K562 (cell line): Measurements from ENCODE around the gene GPR78. TPM values are rescaled to one million over a fixed set of nuclear protein-coding genes. Genes with fewer than 3 reads are reported as not detected.

Experiments used
- ATAC-seq: fragments of 200-7000 bp; cut with Tn5 transposase; 3 replicates; pipeline ENCODE4 v1.9.1; 2020; ENCODE audit warnings: moderate library complexity
- BruUV-seq: library from RNA; stranded (reverse); fragments of 400-500 nt; replicated peaks from 2 replicates; lab custom pipeline; 2021; lab: Mats Ljungman, UMichigan
- CTCF ChIA-PET: fragments of 300-600 bp; formaldehyde crosslinking; extraction: SDS; loops from one replicate; lab custom pipeline; 2021; ENCODE audit warnings: low intra/inter-chr PET ratio; lab: Yijun Ruan, JAX
- POLR2A ChIA-PET: fragments of 300-600, 350-650 bp; sonication (Branson Sonifier 250); formaldehyde crosslinking; extraction: SDS; loops from one replicate; lab custom pipeline; 2021; ENCODE audit warnings: antibody characterized with exemption, inconsistent platforms; lab: Yijun Ruan, JAX
- DNase-seq, 4 experiments: peaks; one replicate each; pipeline versions ENCODE4 v3.0.0 to v3.0.0-alpha.2; 2011 to 2018; ENCODE audit warnings: low spot score in 3 of 4, mixed read lengths in 3 of 4; ENCODE audit errors: extremely low read depth in 1 of 4
- FAIRE-seq: peaks from 2 replicates; lab custom pipeline; 2011; peaks lifted over from hg19 to GRCh38; lab: Jason Lieb, UNC
- H2AFZ ChIP-seq: 2 replicates; pipeline ENCODE4 v1.6.0; 2011; ENCODE audit warnings: low read depth, low read length, control low read depth, inconsistent platforms
- H3K27ac ChIP-seq: fragments of 200-600 bp; 3 replicates; pipeline ENCODE4 v1.8.0; 2011; ENCODE audit warnings: low read depth, mild to moderate bottlenecking, control low read depth, inconsistent platforms, low read length, moderate library complexity, mixed read lengths; ENCODE audit errors: extremely low read depth
- H3K27me3 ChIP-seq, 2 experiments: fragments of 300-600 bp in 1 of 2; 2 replicates in 1 of 2; 3 replicates in 1 of 2; pipeline versions ENCODE4 v1.6.0 to v1.8.0; 2011; ENCODE audit warnings: inconsistent platforms in 2 of 2, low read length in 2 of 2, mild to moderate bottlenecking in 1 of 2, mixed read lengths in 1 of 2, moderate library complexity in 1 of 2; ENCODE audit not compliant: control insufficient read depth in 2 of 2, insufficient read depth in 2 of 2
- H3K36me3 ChIP-seq: fragments of 300-600 bp; 3 replicates; pipeline ENCODE4 v1.8.0; 2011; ENCODE audit warnings: mild to moderate bottlenecking, low read length, inconsistent platforms; ENCODE audit not compliant: control insufficient read depth, insufficient read depth
- H3K4me1 ChIP-seq, 2 experiments: fragments of 200-600 bp in 1 of 2; replicated peaks in 1 of 2; 2 replicates in 1 of 2; 3 replicates in 1 of 2; pipeline versions ENCODE4 v1.5.1 to v1.8.0; 2011; ENCODE audit warnings: inconsistent platforms in 2 of 2, low read length in 2 of 2, mild to moderate bottlenecking in 1 of 2, mixed read lengths in 1 of 2, moderate library complexity in 1 of 2; ENCODE audit not compliant: control insufficient read depth in 2 of 2, insufficient read depth in 2 of 2
- H3K4me2 ChIP-seq: 2 replicates; pipeline ENCODE4 v1.6.1; 2011; ENCODE audit warnings: low read length, control low read depth, inconsistent platforms, mixed read lengths; ENCODE audit not compliant: insufficient read depth
- H3K4me3 ChIP-seq: fragments of 200-600 bp; sonication (generic), shearing (Covaris generic); 2 replicates; pipeline ENCODE4 v1.5.1; 2016; ENCODE audit warnings: control low read depth, inconsistent platforms
- H3K79me2 ChIP-seq: fragments of 200-600 bp; 3 replicates; pipeline ENCODE4 v1.8.0; 2011; ENCODE audit warnings: low read length, inconsistent platforms; ENCODE audit not compliant: control insufficient read depth, insufficient read depth
- H3K9ac ChIP-seq, 2 experiments: 2 replicates each; pipeline versions ENCODE4 v1.6.0 to v1.6.1; 2011; ENCODE audit warnings: low read depth in 2 of 2, low read length in 2 of 2, control low read depth in 1 of 2, inconsistent platforms in 1 of 2, mild to moderate bottlenecking in 1 of 2, mixed read lengths in 1 of 2; ENCODE audit not compliant: insufficient read depth in 1 of 2
- H3K9me1 ChIP-seq: one replicate; pipeline ENCODE4 v1.6.0; 2011; ENCODE audit warnings: inconsistent platforms, mild to moderate bottlenecking, low read length, moderate library complexity; ENCODE audit not compliant: control insufficient read depth, insufficient read depth
- H3K9me3 ChIP-seq: replicated peaks from 2 replicates; pipeline ENCODE4 v1.5.1; 2011; ENCODE audit warnings: low read depth, low read length, inconsistent platforms; ENCODE audit not compliant: control insufficient read depth, insufficient read depth
- H4K20me1 ChIP-seq: replicated peaks from 2 replicates; pipeline ENCODE4 v1.6.1; 2011; ENCODE audit warnings: low read length, inconsistent platforms, mixed read lengths; ENCODE audit not compliant: control insufficient read depth, insufficient read depth
- CBX3 ChIP-seq, 2 experiments: IDR thresholded peaks; 1 replicate in 1 of 2; 2 replicates in 1 of 2; pipeline ENCODE4 v1.6.1; 2012; ENCODE audit warnings: inconsistent platforms in 2 of 2, low read length in 2 of 2, borderline replicate concordance in 1 of 2, control low read depth in 1 of 2
- FIP1L1 ChIP-seq: fragments of 200-400 bp; formaldehyde crosslinking; IDR thresholded peaks from 2 replicates; pipeline ENCODE4 v1.6.1; 2018; ENCODE audit warnings: mild to moderate bottlenecking, low read depth, low read length; ENCODE audit not compliant: poor library complexity, severe bottlenecking
- MEF2A ChIP-seq: IDR thresholded peaks from 2 replicates; pipeline ENCODE4 v1.6.1; 2011; ENCODE audit warnings: low read depth, mild to moderate bottlenecking, low read length, moderate library complexity; ENCODE audit not compliant: control insufficient read depth
- POLR3A ChIP-seq: IDR thresholded peaks from 2 replicates; pipeline ENCODE4 v1.6.1; 2011; ENCODE audit warnings: borderline replicate concordance, mild to moderate bottlenecking, moderate library complexity; ENCODE audit not compliant: insufficient read length, insufficient read depth; ENCODE audit errors: extremely low read depth
- SMAD4 ChIP-seq: fragments of 250-450 bp; sonication (Bioruptor Pico); conservative IDR thresholded peaks from 2 replicates; pipeline ENCODE4 v1.8.0; 2021; ENCODE audit warnings: inconsistent platforms, mild to moderate bottlenecking, moderate library complexity
- ZKSCAN8 ChIP-seq: fragments of 200-800 bp; sonication (Bioruptor generic); IDR thresholded peaks from 2 replicates; pipeline ENCODE4 v1.6.1; 2016; ENCODE audit warnings: missing genetic modification characterization, missing compliant biosample characterization
- ZNF140 ChIP-seq: fragments of 250-450 bp; sonication (Bioruptor Pico); IDR thresholded peaks from 2 replicates; pipeline ENCODE4 v1.8.0; 2021; ENCODE audit warnings: moderate library complexity, mild to moderate bottlenecking, inconsistent platforms
- ZNF584 ChIP-seq: fragments of 200-800 bp; sonication (Bioruptor generic); IDR thresholded peaks from 2 replicates; pipeline ENCODE4 v1.6.1; 2016; ENCODE audit warnings: low read depth, mild to moderate bottlenecking, missing genetic modification characterization, missing compliant biosample characterization
- ZNF644 ChIP-seq: fragments of 200-800 bp; sonication (Bioruptor generic); IDR thresholded peaks from 2 replicates; pipeline ENCODE4 v1.6.1; 2016; ENCODE audit warnings: low read depth, missing genetic modification characterization, missing compliant biosample characterization
- ZNF696 ChIP-seq: fragments of 250-450 bp; sonication (Bioruptor Pico); conservative IDR thresholded peaks from 2 replicates; pipeline ENCODE4 v1.4.0; 2020; ENCODE audit warnings: mild to moderate bottlenecking, moderate library complexity
- WGBS: fragments of 100-300 bp; shearing (Covaris generic); methylation state at CpG from one replicate; pipeline ENCODE4 v1.1.6; 2016; ENCODE audit warnings: low coverage, mixed read lengths; ENCODE audit not compliant: insufficient coverage; ENCODE audit errors: missing lambda C conversion rate; 5-methylcytosine and 5-hydroxymethylcytosine counted together
- in situ Hi-C: fragments of 300-500 bp; cut with MboI; formaldehyde crosslinking; loops from 4 replicates; pipeline ENCODE4 v1.15.0; 2018; ENCODE audit warnings: inconsistent platforms, mixed read lengths
- intact Hi-C: fragments of 100-400 bp; cut with micrococcal nuclease; formaldehyde crosslinking; loops from 2 replicates; pipeline ENCODE4 v1.14.2; 2022
- polyA plus RNA-seq, 8 experiments: library from polyadenylated mRNA; depleted of rRNA in 4 of 8; stranded (reverse) in 5 of 8; unstranded in 3 of 8; fragments of >200 nt; fragmentation: Nextera tagmentation in 2 of 8; fragmentation: Illumina TruSeq in 1 of 8; extraction: Ambion mirVana in 2 of 8; extraction: Trizol in 1 of 8; gene quantifications; 2 replicates each; pipeline versions ENCODE4 v1.2.1 to v1.2.3, GENCODE V29; 2011 to 2014; ENCODE audit warnings: inconsistent platforms in 1 of 8, missing spikeins in 1 of 8
- total RNA-seq, 7 experiments: library from RNA; depleted of rRNA in 6 of 7; stranded (reverse); fragments of >200 nt in 6 of 7; fragmentation: Illumina TruSeq in 2 of 7; extraction: Trizol in 2 of 7; gene quantifications; 2 replicates each; pipeline versions ENCODE4 v1.2.1 to v1.2.3, GENCODE V29; 2011 to 2021; ENCODE audit warnings: low replicate concordance in 1 of 7
- TF ChIP-seq, protein P1 (sequence below): sonication (generic); formaldehyde crosslinking; IDR thresholded peaks from 2 replicates; pipeline ENCODE4 v1.5.0; 2020; ENCODE audit warnings: missing genetic modification reagents
- TF ChIP-seq, protein P2 (sequence below): sonication (generic); formaldehyde crosslinking; IDR thresholded peaks from 2 replicates; pipeline ENCODE4 v1.8.1; 2023; ENCODE audit warnings: mild to moderate bottlenecking, missing genetic modification reagents
- TF ChIP-seq, protein P3 (sequence below): fragments of 250-450 bp; sonication (Bioruptor Pico); IDR thresholded peaks from 2 replicates; pipeline ENCODE4 v1.8.0; 2022; ENCODE audit warnings: moderate library complexity, mild to moderate bottlenecking, inconsistent platforms

GPR78 gene
- total and polyA plus RNA-seq, 9 of the 15 experiments (the other 6 are each of a cell fraction or from before 2014, with no cell fraction given): 0.04 to 0.13 (median 0.07) TPM; not detected in 4

DNA sequence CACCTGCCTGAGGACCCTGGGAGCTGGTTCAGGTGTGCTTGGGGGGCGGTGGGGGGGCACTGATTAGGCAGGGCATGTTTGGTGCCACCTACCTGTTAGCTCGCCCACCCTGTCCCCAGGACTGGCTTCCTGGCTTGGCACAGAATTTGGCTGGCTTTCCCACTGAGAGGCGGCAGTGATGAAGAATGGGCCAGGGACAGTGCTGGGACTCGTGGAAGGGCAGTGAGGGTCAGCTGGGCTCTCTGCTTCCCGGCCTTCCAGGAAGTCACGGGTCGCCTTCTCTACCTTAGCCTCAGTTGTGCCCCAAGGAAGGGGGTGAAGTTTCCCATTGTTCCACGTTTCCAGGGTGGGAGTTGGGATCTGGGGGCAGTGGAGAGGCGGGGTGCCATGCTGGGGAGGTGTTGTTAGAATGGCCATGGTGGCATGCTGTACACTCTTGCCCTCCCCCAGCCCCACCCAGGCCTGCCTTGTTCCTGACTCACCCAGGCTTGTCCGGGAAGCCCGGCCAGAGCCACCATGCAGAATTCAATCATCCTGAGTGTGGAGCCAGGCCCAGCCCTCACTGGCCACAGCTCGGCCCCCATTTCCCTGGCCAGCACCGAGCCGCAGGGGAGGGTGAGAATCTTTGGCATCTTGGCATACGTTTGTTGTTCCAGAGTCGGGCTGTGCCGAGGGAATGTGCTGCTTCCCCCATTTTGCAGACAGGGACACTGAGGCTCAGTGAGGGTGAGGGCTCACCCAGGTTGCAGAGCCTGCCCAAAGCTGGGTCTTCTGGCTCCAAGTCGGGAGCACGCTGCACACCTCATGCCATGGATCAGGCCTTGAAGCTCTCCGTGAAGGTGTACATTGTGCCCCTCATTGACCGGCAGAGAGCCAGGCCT lies 21.9 kb upstream of the GPR78 start:
- FAIRE-seq (no peak), ATAC-seq (no peak), DNase-seq (no peak)
- H4K20me1 ChIP-seq: no peaks in the 10 kb centered on the region; the same call in 1 of the 2 replicates
- no peaks in the 10 kb centered on the region for H3K36me3 ChIP-seq
- H3K27me3 ChIP-seq: peaks cover 0 to 27% of the 10 kb centered on the region in 2 experiments; a peak in 3 of 5 replicates
- in situ Hi-C loops: loop anchor here (5.0 kb wide), 1 partner anchor 81 kb away; no protein-coding TSS in a partner anchor
- CTCF ChIA-PET: no interaction called here
- intact Hi-C loops: no loop called here
- peak overlapping the region in 1 of 2 experiments; percentile 17; a peak in 1 of 4 replicates for H3K9ac ChIP-seq
- H3K4me1 ChIP-seq: peaks cover 0 to 5% of the 10 kb centered on the region in 2 experiments; a peak in 1 of 5 replicates
- no peak overlapping the region for H2AFZ ChIP-seq
- no peak overlapping the region for H3K27ac ChIP-seq
- H3K9me3 ChIP-seq: no peaks in the 10 kb centered on the region
- no peaks in the 10 kb centered on the region for H3K9me1 ChIP-seq
- H3K4me2 ChIP-seq: no peak overlapping the region
- WGBS: 15% methylated on average over 21 of the region's 21 CpGs
- no TSS peak for BruUV-seq
- H3K4me3 ChIP-seq: no peak overlapping the region
- POLR2A ChIA-PET: interaction anchor here (0.6 to 1.8 kb wide), 4 partner anchors 9 to 187 kb away, joined by 3 to 5 read pairs (median 3); no protein-coding TSS in a partner anchor
- H3K79me2 ChIP-seq: no peaks in the 10 kb centered on the region
- no peak for TF ChIP-seq CBX3 (IDR thresholded peaks at IDR 0.05; ENCODE audit: borderline replicate concordance in 1 of 2, low read length in 2 of 2)
- TF ChIP-seq ZKSCAN8 (CRISPR knock-in tag): no peak
- TF ChIP-seq, protein P1, sequence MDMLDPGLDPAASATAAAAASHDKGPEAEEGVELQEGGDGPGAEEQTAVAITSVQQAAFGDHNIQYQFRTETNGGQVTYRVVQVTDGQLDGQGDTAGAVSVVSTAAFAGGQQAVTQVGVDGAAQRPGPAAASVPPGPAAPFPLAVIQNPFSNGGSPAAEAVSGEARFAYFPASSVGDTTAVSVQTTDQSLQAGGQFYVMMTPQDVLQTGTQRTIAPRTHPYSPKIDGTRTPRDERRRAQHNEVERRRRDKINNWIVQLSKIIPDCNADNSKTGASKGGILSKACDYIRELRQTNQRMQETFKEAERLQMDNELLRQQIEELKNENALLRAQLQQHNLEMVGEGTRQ (CRISPR knock-in tag): no peak
- no peak for TF ChIP-seq FIP1L1
- no peak for TF ChIP-seq ZNF140 (CRISPR knock-in tag)
- no peak for TF ChIP-seq ZNF696
- no peak for TF ChIP-seq ZNF584
- TF ChIP-seq, protein P2, sequence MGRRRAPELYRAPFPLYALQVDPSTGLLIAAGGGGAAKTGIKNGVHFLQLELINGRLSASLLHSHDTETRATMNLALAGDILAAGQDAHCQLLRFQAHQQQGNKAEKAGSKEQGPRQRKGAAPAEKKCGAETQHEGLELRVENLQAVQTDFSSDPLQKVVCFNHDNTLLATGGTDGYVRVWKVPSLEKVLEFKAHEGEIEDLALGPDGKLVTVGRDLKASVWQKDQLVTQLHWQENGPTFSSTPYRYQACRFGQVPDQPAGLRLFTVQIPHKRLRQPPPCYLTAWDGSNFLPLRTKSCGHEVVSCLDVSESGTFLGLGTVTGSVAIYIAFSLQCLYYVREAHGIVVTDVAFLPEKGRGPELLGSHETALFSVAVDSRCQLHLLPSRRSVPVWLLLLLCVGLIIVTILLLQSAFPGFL (CRISPR knock-in tag): no peak
- no peak for TF ChIP-seq POLR3A
- TF ChIP-seq, protein P3, sequence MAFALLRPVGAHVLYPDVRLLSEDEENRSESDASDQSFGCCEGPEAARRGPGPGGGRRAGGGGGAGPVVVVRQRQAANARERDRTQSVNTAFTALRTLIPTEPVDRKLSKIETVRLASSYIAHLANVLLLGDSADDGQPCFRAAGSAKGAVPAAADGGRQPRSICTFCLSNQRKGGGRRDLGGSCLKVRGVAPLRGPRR (CRISPR knock-in tag): no peak
- TF ChIP-seq ZNF644 (tag): no peak
- TF ChIP-seq MEF2A: no peak
- no peak for TF ChIP-seq SMAD4 (CRISPR knock-in tag)
